ENCODE data around the gene RPL34. TPM values are rescaled to one million over a fixed set of nuclear protein-coding genes. Genes with fewer than 3 reads are reported as not detected.

Gene RPL34
- total RNA-seq, 6 experiments from 2014 or later: 357 to 441 (median 411) TPM

DNA sequence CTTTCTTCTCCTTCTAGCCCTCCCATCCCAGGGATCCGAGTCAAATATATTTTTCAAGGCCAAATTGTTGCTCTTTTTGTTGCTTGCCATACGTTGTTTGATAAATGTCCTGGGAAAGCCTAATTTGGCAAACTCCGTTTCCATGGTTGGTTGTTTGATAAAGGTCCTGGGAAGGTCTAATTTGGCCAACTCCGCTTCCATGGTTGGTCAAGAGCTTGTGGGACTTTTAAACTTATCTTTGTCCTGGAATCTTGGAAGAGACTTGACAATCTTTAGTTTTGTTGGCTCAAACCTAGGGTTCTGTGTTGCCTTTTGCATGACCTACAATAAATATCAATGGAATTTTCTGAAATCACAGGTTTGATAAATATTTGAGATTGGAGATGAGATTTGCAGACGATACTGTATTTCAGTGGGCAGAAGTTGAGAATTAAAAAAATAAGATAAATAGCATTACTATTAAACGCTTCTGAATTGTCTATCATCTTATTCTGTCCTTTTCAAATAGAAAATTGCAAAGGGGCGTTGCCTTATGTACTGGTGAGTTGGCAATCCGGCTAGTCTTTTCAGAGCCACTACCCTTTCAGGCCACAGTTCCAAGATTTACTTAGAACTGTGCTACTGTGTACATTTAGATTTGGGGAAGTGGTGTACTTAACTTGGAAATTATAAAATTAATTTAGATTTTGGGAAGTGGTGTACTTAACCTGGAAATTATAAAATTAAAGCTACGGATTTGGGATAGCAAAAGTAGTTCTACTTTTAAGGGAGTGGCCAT lies 30.8 kb downstream of the RPL34 start:
- ATAC-seq (peak; percentile 39 to 54 (median 50)), DNase-seq (no peak)
- H3K27ac ChIP-seq: peak overlapping the region; percentile 82 to 89 (median 86)
- intact Hi-C loops (cut with DNase I): no loop called here
- H3K4me1 ChIP-seq: peaks cover 0 to 23% (median 3%) of the 10 kb centered on the region in 4 donors
- TF ChIP-seq, protein P1, sequence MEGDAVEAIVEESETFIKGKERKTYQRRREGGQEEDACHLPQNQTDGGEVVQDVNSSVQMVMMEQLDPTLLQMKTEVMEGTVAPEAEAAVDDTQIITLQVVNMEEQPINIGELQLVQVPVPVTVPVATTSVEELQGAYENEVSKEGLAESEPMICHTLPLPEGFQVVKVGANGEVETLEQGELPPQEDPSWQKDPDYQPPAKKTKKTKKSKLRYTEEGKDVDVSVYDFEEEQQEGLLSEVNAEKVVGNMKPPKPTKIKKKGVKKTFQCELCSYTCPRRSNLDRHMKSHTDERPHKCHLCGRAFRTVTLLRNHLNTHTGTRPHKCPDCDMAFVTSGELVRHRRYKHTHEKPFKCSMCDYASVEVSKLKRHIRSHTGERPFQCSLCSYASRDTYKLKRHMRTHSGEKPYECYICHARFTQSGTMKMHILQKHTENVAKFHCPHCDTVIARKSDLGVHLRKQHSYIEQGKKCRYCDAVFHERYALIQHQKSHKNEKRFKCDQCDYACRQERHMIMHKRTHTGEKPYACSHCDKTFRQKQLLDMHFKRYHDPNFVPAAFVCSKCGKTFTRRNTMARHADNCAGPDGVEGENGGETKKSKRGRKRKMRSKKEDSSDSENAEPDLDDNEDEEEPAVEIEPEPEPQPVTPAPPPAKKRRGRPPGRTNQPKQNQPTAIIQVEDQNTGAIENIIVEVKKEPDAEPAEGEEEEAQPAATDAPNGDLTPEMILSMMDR (IDR thresholded peaks at IDR 0.05): peak in 1 of 4 donors; percentile 10
- TF ChIP-seq POLR2A (IDR thresholded peaks at IDR 0.05): no peak
- H3K36me3 ChIP-seq: peaks cover 0 to 8% (median 4%) of the 10 kb centered on the region in 4 donors
- 4% methylated on average over 9 of the region's 9 CpGs for WGBS (ENCODE audit: insufficient coverage, low coverage, low lambda C conversion rate, missing lambda C conversion rate)
- H3K9me3 ChIP-seq: no peaks in the 10 kb centered on the region
- peak overlapping the region; percentile 76 to 86 (median 82) for H3K4me3 ChIP-seq
- H3K27me3 ChIP-seq: no peaks in the 10 kb centered on the region

DNA sequence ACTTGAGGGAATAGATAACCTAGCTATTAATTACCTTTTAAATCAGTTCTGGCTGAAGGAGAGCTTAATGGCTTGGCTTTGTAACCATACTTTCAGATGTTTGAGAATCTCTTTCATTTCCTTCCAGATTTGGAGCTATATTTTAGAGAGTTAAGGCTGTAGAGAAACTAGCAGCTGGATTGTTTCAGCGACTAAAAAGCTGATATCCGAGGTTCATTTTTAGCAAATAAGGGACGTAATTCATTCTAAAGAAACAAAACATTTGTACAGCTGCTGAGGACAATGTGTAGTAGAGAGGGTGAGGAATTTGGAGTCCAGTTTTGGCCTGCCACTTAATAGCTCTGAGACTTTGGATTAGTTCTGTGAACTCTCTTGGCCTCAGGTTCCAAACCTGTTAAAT lies 42.3 kb downstream of the RPL34 start:
- no peaks in the 10 kb centered on the region for H3K4me1 ChIP-seq
- intact Hi-C loops (cut with DNase I): no loop called here
- peaks cover 2 to 50% (median 15%) of the 10 kb centered on the region in 4 donors for H3K36me3 ChIP-seq
- ATAC-seq (no peak), DNase-seq (no peak)
- 87% methylated on average over 3 of the region's 3 CpGs for WGBS (ENCODE audit: insufficient coverage, low coverage, low lambda C conversion rate, missing lambda C conversion rate)
- no peak overlapping the region for H3K4me3 ChIP-seq
- no peaks in the 10 kb centered on the region for H3K27me3 ChIP-seq
- no peaks in the 10 kb centered on the region for H3K9me3 ChIP-seq
- H3K27ac ChIP-seq: no peak overlapping the region
- TF ChIP-seq, protein P1 (IDR thresholded peaks at IDR 0.05): no peak
- TF ChIP-seq POLR2A (IDR thresholded peaks at IDR 0.05): no peak

DNA sequence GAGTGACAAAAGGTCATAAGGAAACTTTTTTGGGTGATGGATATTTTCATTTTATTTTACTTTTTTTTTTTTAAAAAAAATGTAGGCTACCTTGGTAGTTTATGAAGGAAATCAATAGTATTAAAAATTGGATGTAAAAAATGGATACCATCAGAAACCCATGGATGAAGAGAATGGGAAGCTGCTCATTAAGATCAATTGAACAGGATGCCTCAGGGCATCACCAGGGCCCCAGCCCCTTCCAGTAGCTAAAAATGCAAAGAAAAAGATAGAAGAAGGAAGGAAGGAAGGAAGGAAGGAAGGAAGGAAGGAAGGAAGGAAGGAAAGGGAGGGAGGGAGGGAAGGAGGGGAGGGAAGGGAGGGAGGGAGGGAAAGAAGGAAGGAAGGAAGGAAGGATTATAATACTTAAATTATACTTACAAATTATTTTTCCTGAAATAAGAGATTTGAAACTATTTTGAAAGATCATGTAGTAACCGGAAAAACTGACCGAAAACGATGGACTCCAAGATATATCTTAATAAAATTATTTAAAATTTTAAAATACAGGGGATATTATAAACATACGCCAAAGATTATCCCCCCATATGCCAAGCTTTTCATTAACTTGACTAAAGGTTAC lies 54.1 kb downstream of the RPL34 start:
- H3K4me1 ChIP-seq: no peaks in the 10 kb centered on the region
- intact Hi-C loops (cut with DNase I): no loop called here
- ATAC-seq (no peak), DNase-seq (no peak)
- no peak overlapping the region for H3K4me3 ChIP-seq
- TF ChIP-seq, protein P1 (IDR thresholded peaks at IDR 0.05): no peak
- TF ChIP-seq POLR2A (IDR thresholded peaks at IDR 0.05): no peak
- WGBS (ENCODE audit: insufficient coverage, low coverage, low lambda C conversion rate, missing lambda C conversion rate): 64% methylated on average over 4 of the region's 4 CpGs
- no peaks in the 10 kb centered on the region for H3K27me3 ChIP-seq
- no peaks in the 10 kb centered on the region for H3K9me3 ChIP-seq
- H3K36me3 ChIP-seq: peaks cover 0 to 2% (median 0%) of the 10 kb centered on the region in 4 donors
- H3K27ac ChIP-seq: no peak overlapping the region

Small RNAs within 50 kb of the gene (small RNA-seq; reads per million reads assigned to genes)
- gene RNU6-431P: 0 reads per million in 2 experiments

Other genes with a start within 250 kb of the RPL34 start
- 10 to 100 TPM; 66.8 to 86.4 (median 76.9) TPM for gene OSTC, start 30.0 kb downstream of the RPL34 start, total RNA-seq
- gene ETNPPL, start 142.5 kb downstream of the RPL34 start, total RNA-seq: 100 to 1,000 TPM in 1 of 6 experiments, 10 to 100 TPM in 5; 15.7 to 125 (median 22.5) TPM